HG03460 (cell line): ENCODE measurements around the gene BRSK2.
"Not testable (repeated sequence)": the region's sequence is repeated elsewhere in the genome, so short reads cannot be mapped to it uniquely, and the experiment has no call there.

Experiments used
- ATAC-seq: cut with Tn5 transposase; IDR thresholded peaks from one replicate; pipeline ENCODE4 v1.9.1; 2021; ENCODE audit not compliant: unreplicated experiment

The BRSK2 gene

GRCh38 chr11:1433977-1434640, 44.4 kb downstream of the BRSK2 start:
- no peak for ATAC-seq

- ATAC-seq, result not testable (repeated sequence)
Measured at GRCh38 chr11:1435479-1435819, 45.7 kb downstream of the BRSK2 start.

- ATAC-seq, result no peak
Measured at GRCh38 chr11:1435820-1436467, 46.2 kb downstream of the BRSK2 start.

- no peak for ATAC-seq
Measured at GRCh38 chr11:1436468-1437039, 46.8 kb downstream of the BRSK2 start.

- no peak for ATAC-seq
Measured at GRCh38 chr11:1437500-1437899, 47.8 kb downstream of the BRSK2 start.

GRCh38 chr11:1438261-1438966, 48.7 kb downstream of the BRSK2 start:
- ATAC-seq, result no peak

- ATAC-seq, result no peak
Measured at GRCh38 chr11:1438967-1439330, 49.2 kb downstream of the BRSK2 start.

- no peak for ATAC-seq
Measured at GRCh38 chr11:1439341-1439740, 49.6 kb downstream of the BRSK2 start.

- no peak for ATAC-seq
Measured at GRCh38 chr11:1440066-1440465, 50.3 kb downstream of the BRSK2 start.

GRCh38 chr11:1440496-1440895, 50.8 kb downstream of the BRSK2 start:
- no peak for ATAC-seq

- no peak for ATAC-seq
Measured at GRCh38 chr11:1442163-1442562, 52.4 kb downstream of the BRSK2 start.

GRCh38 chr11:1442807-1443366, 53.2 kb downstream of the BRSK2 start:
- ATAC-seq, result no peak

GRCh38 chr11:1443737-1444136, 54.0 kb downstream of the BRSK2 start:
- no peak for ATAC-seq

GRCh38 chr11:1444321-1444720, 54.6 kb downstream of the BRSK2 start:
- no peak for ATAC-seq

GRCh38 chr11:1444823-1445422, 55.2 kb downstream of the BRSK2 start:
- ATAC-seq, result no peak

GRCh38 chr11:1445741-1446445, 56.2 kb downstream of the BRSK2 start:
- ATAC-seq, result no peak

GRCh38 chr11:1446623-1447022, 56.9 kb downstream of the BRSK2 start:
- ATAC-seq, result no peak

- ATAC-seq, result no peak
Measured at GRCh38 chr11:1447845-1448825, 58.4 kb downstream of the BRSK2 start.

- no peak for ATAC-seq
Measured at GRCh38 chr11:1448882-1449281, 59.1 kb downstream of the BRSK2 start.
